Panc1 (cell line): Measurements from ENCODE around the gene ETV7. TPM values are rescaled to one million over a fixed set of nuclear protein-coding genes. Genes with fewer than 3 reads are reported as not detected.

ENCODE experiments used
- ATAC-seq: fragments of 200-7000 bp; cut with Tn5 transposase; 2 replicates; pipeline ENCODE4 v1.9.1; 2020; ENCODE audit warnings: mild to moderate bottlenecking, moderate library complexity
- BruUV-seq: library from RNA; stranded (reverse); fragments of 400-500 nt; replicated peaks from 2 replicates; lab custom pipeline; 2021; lab: Mats Ljungman, UMichigan
- CTCF ChIA-PET: fragments of 300-600 bp; sonication (Branson Sonifier 250); formaldehyde crosslinking; loops from one replicate; lab custom pipeline; 2022; ENCODE audit warnings: antibody characterized with exemption; lab: Charles Lee
- POLR2A ChIA-PET: fragments of 300-600 bp; sonication (Branson Sonifier 250); formaldehyde crosslinking; loops from one replicate; lab custom pipeline; 2022; ENCODE audit warnings: antibody characterized with exemption; lab: Charles Lee
- DNase-seq: peaks from one replicate; pipeline ENCODE4 v3.0.0-alpha.2; 2010; ENCODE audit warnings: low read depth, low spot score
- H3K27ac ChIP-seq: 2 replicates; pipeline ENCODE4 v1.5.1; 2011; ENCODE audit warnings: mild to moderate bottlenecking, low read length, inconsistent platforms
- H3K27me3 ChIP-seq: fragments of 200-500 bp; sonication (Bioruptor generic); 2 replicates; pipeline ENCODE4 v1.6.0; 2014; ENCODE audit warnings: low read length, inconsistent platforms; ENCODE audit not compliant: control insufficient read depth, insufficient read depth
- H3K36me3 ChIP-seq: fragments of 200-500 bp; sonication (Bioruptor generic); 2 replicates; pipeline ENCODE4 v1.5.1; 2014; ENCODE audit warnings: inconsistent platforms, mild to moderate bottlenecking, low read length, moderate library complexity; ENCODE audit not compliant: control insufficient read depth, insufficient read depth
- H3K4me1 ChIP-seq: 2 replicates; pipeline ENCODE4 v1.5.1; 2011; ENCODE audit warnings: inconsistent platforms, mild to moderate bottlenecking, low read length, moderate library complexity; ENCODE audit not compliant: control insufficient read depth, insufficient read depth
- H3K4me3 ChIP-seq, 2 experiments: 2 replicates each; pipeline ENCODE4 v1.5.1; 2011 to 2012; ENCODE audit warnings: low read depth in 2 of 2, low read length in 2 of 2, mild to moderate bottlenecking in 2 of 2, inconsistent platforms in 1 of 2, moderate library complexity in 1 of 2
- H3K9me3 ChIP-seq: fragments of 200-500 bp; sonication (Bioruptor generic); 2 replicates; pipeline ENCODE4 v1.5.1; 2014; ENCODE audit warnings: low read depth, mild to moderate bottlenecking, inconsistent platforms, low read length, moderate library complexity; ENCODE audit not compliant: control insufficient read depth, insufficient read depth
- CTCF ChIP-seq: fragments of 450-650 bp; IDR thresholded peaks from 2 replicates; pipeline ENCODE4 v1.5.1; 2017; ENCODE audit warnings: mild to moderate bottlenecking
- POLR2AphosphoS5 ChIP-seq: IDR thresholded peaks from 2 replicates; pipeline ENCODE4 v1.6.1; 2012; ENCODE audit warnings: mild to moderate bottlenecking, low read depth, low read length, moderate library complexity
- SIN3A ChIP-seq: IDR thresholded peaks from 2 replicates; pipeline ENCODE4 v1.6.1; 2012; ENCODE audit warnings: low read depth, mild to moderate bottlenecking, low read length, moderate library complexity, borderline replicate concordance; ENCODE audit not compliant: insufficient read depth
- TCF7L2 ChIP-seq: IDR thresholded peaks from 2 replicates; pipeline ENCODE4 v1.6.1; 2011; ENCODE audit warnings: mild to moderate bottlenecking, low read depth, low read length, inconsistent platforms
- in situ Hi-C: cut with HindIII; loops from 2 replicates; pipeline ENCODE4 v1.10.0; 2016; ENCODE audit warnings: low sequenced_read_pairs, low pct_unique_long_range_greater_than_20kb
- intact Hi-C: fragments of 100-400 bp; cut with micrococcal nuclease; formaldehyde crosslinking; loops from one replicate; pipeline ENCODE4 v1.10.0; 2022; ENCODE audit not compliant: unreplicated experiment
- total RNA-seq: library from RNA; stranded (reverse); gene quantifications from one replicate; pipeline ENCODE4 v1.2.1, GENCODE V29; 2021; ENCODE audit not compliant: unreplicated experiment
- TF ChIP-seq, protein P1 (sequence below), 2 experiments: IDR thresholded peaks; 2 replicates each; pipeline ENCODE4 v1.6.1; 2011 to 2012; ENCODE audit warnings: low read depth in 2 of 2, control low read depth in 1 of 2, low read length in 1 of 2, mild to moderate bottlenecking in 1 of 2, moderate library complexity in 1 of 2; ENCODE audit not compliant: insufficient read depth in 1 of 2

ETV7 gene
- total RNA-seq, 1 experiment from 2014 or later = 2.0 TPM

DNA sequence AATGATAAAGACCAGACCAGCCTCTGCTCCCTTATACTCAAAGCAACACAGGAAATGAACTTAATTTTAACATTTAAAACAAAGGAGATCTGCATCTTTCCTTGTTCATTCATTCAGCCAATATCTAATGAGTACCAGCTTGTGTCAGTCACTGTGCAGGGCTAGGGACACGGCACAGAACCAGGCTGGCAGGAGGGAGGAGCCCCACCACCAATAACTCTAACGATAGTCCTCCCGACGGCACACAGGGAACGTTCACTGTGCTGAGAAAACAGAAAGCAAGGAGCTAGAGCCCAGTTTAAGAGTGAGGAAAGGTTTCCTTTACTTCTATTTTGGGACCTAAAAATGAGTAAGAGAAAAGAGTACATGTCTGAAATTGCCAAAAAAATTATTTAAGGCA, 9.9 kb downstream of the ETV7 start:
- intact Hi-C loops = no loop called here
- Histone ChIP-seq H3K27ac (no peak overlapping the region), H3K36me3 (no peaks in the 10 kb centered on the region), H3K4me1 (no peaks in the 10 kb centered on the region), H3K27me3 (no peaks in the 10 kb centered on the region), H3K4me3 (no peak overlapping the region), H3K9me3 (no peaks in the 10 kb centered on the region)
- ChIA-PET CTCF (no interaction called here), POLR2A (no interaction called here)
- TF ChIP-seq SIN3A (no peak), TCF7L2 (no peak), CTCF (no peak), POLR2AphosphoS5 (no peak)
- TF ChIP-seq, protein P1, sequence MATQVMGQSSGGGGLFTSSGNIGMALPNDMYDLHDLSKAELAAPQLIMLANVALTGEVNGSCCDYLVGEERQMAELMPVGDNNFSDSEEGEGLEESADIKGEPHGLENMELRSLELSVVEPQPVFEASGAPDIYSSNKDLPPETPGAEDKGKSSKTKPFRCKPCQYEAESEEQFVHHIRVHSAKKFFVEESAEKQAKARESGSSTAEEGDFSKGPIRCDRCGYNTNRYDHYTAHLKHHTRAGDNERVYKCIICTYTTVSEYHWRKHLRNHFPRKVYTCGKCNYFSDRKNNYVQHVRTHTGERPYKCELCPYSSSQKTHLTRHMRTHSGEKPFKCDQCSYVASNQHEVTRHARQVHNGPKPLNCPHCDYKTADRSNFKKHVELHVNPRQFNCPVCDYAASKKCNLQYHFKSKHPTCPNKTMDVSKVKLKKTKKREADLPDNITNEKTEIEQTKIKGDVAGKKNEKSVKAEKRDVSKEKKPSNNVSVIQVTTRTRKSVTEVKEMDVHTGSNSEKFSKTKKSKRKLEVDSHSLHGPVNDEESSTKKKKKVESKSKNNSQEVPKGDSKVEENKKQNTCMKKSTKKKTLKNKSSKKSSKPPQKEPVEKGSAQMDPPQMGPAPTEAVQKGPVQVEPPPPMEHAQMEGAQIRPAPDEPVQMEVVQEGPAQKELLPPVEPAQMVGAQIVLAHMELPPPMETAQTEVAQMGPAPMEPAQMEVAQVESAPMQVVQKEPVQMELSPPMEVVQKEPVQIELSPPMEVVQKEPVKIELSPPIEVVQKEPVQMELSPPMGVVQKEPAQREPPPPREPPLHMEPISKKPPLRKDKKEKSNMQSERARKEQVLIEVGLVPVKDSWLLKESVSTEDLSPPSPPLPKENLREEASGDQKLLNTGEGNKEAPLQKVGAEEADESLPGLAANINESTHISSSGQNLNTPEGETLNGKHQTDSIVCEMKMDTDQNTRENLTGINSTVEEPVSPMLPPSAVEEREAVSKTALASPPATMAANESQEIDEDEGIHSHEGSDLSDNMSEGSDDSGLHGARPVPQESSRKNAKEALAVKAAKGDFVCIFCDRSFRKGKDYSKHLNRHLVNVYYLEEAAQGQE (IDR thresholded peaks at IDR 0.05; ENCODE audit: insufficient read depth in 1 of 2, low read depth in 2 of 2, low read length in 1 of 2) = no peak
- ATAC-seq = no peak
- DNase-seq = no peak
- in situ Hi-C loops = no loop called here
- BruUV-seq = no TSS peak

DNA sequence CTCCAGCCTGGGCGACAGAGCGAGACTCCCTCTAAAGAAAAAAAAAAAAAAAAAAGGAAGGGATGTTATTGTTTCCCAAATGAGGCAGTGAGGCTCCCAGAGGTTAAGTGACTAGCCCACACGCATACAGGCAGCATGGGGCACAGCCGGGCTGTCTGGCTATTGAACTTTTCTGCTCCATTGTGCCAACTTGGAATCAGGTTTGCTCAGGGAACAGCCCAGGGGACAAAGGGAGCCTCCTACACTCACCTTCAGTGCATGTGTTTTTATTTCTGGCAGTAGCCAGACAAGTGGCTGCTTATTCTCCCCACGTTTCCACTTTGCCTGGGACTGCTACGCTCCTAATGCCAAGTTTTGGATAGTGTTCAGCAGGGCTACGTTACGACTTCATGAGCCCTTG, 10.7 kb downstream of the ETV7 start:
- Histone ChIP-seq H3K4me3 (no peak overlapping the region), H3K4me1 (no peaks in the 10 kb centered on the region), H3K27me3 (no peaks in the 10 kb centered on the region), H3K27ac (no peak overlapping the region), H3K36me3 (no peaks in the 10 kb centered on the region), H3K9me3 (no peaks in the 10 kb centered on the region)
- ATAC-seq (no peak), DNase-seq (no peak)
- ChIA-PET CTCF (no interaction called here), POLR2A (no interaction called here)
- no TSS peak for BruUV-seq
- in situ Hi-C loops = no loop called here
- intact Hi-C loops = no loop called here
- TF ChIP-seq TCF7L2 (no peak), SIN3A (no peak), POLR2AphosphoS5 (no peak), CTCF (no peak)
- TF ChIP-seq, protein P1 (IDR thresholded peaks at IDR 0.05; ENCODE audit: insufficient read depth in 1 of 2, low read depth in 2 of 2, low read length in 1 of 2) = no peak
